Stimulated activated naive B cell treated with anti-CD40 and anti-IgM and Interleukin-4, amounts not matched to agents 10 μg/mL and 1 μg/mL and 100 μg/mL, for 72 hours (primary cell): Measurements from ENCODE around the gene SP6.

ENCODE experiments used
- ATAC-seq, 2 donors: fragments of 150-1000 bp; cut with Tn5 transposase; replicated peaks; 2 replicates each; pipeline ENCODE4 v1.10.0; 2021; ENCODE audit warnings: moderate library complexity in 1 of 2
- DNase-seq: peaks from one replicate; pipeline ENCODE4 v3.0.0; 2021
- H3K27ac Mint-ChIP-seq: one replicate; pipeline ENCODE4 v1.8.0; 2022; ENCODE audit warnings: mild to moderate bottlenecking, mixed read lengths
- H3K27me3 Mint-ChIP-seq, 2 donors: one replicate each; pipeline ENCODE4 v1.8.0; 2022; ENCODE audit warnings: mixed read lengths in 2 of 2
- H3K36me3 Mint-ChIP-seq, 2 donors: one replicate each; pipeline ENCODE4 v1.8.0; 2022; ENCODE audit warnings: mixed read lengths in 2 of 2, mild to moderate bottlenecking in 1 of 2
- H3K4me1 Mint-ChIP-seq, 2 donors: one replicate each; pipeline ENCODE4 v1.8.0; 2022; ENCODE audit warnings: mixed read lengths in 2 of 2, mild to moderate bottlenecking in 1 of 2
- H3K4me3 Mint-ChIP-seq, 2 donors: one replicate each; pipeline ENCODE4 v1.8.0; 2022; ENCODE audit warnings: mild to moderate bottlenecking in 2 of 2, mixed read lengths in 2 of 2, moderate library complexity in 1 of 2
- H3K9me3 Mint-ChIP-seq, 2 donors: one replicate each; pipeline ENCODE4 v1.8.0; 2022; ENCODE audit warnings: mixed read lengths in 2 of 2, mild to moderate bottlenecking in 1 of 2

Gene SP6

DNA sequence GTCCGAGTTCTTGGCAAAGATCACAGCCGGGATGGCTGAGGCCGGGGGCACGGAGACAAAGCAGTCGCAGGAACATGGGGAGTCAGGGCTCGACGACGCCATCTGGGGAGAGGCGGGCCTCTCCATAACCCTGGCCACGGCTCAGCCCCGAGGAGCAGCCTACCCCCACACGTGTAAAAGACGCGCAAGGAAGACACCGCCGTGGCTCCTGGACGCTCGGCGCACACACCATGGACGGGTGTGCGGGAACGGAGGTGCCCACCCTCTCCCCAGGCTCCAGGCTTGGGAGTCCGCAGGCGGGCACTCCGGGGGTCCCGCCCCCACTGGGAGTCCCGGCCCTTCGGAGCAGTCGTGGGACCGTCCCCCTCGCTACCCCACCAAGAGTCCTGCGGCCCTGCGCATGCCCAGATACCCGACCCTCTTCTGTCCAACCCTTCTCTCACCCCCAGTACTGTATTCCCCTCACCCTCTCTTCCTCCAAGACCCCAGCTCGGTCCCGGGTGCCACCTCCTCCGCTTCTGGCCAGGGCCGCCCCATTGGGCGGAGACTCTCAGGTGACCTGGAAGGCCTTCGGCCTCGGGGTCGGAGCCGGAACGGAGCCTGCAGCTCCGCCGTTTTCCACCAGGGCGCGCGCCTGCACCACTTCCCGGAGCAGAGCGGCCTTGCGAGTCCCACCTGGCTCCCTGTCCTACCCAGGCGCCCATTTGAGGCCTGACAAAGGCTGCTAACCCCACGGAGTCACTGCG, 10.0 kb downstream of the SP6 start, which contains the start of gene SCRN2:
Gene SCRN2 (minus strand): TSS at position 532 of the 746 bp plus-strand sequence. CDS start 430 bp downstream, at position 102.
- Mint-ChIP-seq H3K36me3 (peaks cover 6 to 12% of the 10 kb centered on the region in 2 donors), H3K4me1 (peaks cover 12 to 35% of the 10 kb centered on the region in 2 donors), H3K27me3 (peaks cover 20 to 22% of the 10 kb centered on the region in 2 donors), H3K9me3 (no peaks in the 10 kb centered on the region), H3K27ac (peak within 1 kb of the TSS; percentile 90), H3K4me3 (peak within 1 kb of the TSS; percentile 91 to 95)
- peak; percentile 92 for DNase-seq
- ATAC-seq, result peak; percentile 92

DNA sequence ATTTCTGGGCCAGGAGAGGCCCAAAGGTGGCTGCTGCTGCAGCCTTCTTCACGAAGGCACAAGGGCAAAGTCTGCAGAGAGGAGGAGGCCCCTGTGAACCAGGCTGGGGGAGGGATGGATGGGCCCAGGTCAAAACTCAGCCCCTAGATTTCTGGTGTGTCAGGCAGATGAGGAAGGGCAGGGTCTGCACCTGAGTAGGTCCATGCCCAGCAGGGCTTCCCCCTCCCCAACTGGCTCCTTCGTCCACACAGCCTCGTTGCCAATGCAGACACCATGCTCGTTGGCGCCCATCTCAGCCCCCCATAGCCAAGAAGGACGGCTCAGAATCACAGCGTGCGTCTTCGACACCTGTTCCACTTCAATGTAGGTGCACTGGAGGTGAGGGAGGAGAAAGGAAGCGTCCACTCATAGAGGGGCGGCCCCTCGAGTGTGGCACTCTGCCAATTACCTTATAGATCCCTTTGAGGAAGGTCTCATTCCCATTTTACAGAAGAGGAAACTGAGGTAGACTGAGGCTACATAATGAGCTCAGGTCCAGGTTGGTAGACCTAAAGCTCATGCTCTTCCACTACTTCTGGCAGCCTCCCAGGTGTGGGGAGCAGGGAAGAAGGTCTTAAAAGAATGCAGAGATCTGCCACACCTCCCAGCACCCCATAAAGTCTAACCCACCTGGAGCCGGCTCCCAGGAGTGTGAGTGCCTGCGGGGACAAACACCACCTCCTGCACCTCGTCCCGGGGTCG, 10.8 kb downstream of the SP6 start:
- Mint-ChIP-seq H3K4me3 (peak overlapping the region; percentile 91 to 95), H3K4me1 (peaks cover 12 to 35% of the 10 kb centered on the region in 2 donors), H3K36me3 (peaks cover 7 to 18% of the 10 kb centered on the region in 2 donors), H3K27ac (peak overlapping the region; percentile 81), H3K27me3 (peaks cover 13 to 14% of the 10 kb centered on the region in 2 donors), H3K9me3 (no peaks in the 10 kb centered on the region)
- no peak for ATAC-seq
- DNase-seq, result no peak

- ATAC-seq (no peak), DNase-seq (no peak)
- no peak overlapping the region for H3K4me3 Mint-ChIP-seq
- no peak overlapping the region for H3K27ac Mint-ChIP-seq
- peaks cover 11 to 26% of the 10 kb centered on the region in 2 donors for H3K36me3 Mint-ChIP-seq
- peaks cover 15 to 35% of the 10 kb centered on the region in 2 donors for H3K4me1 Mint-ChIP-seq
- H3K27me3 Mint-ChIP-seq, result peaks cover 3% of the 10 kb centered on the region in 2 donors
- no peaks in the 10 kb centered on the region for H3K9me3 Mint-ChIP-seq
These were observed 11.9 kb downstream of the SP6 start for GRCh38 chr17:47839071-47839470.

GRCh38 chr17:47838636-47839035, 12.3 kb downstream of the SP6 start:
- no peaks in the 10 kb centered on the region for H3K9me3 Mint-ChIP-seq
- peaks cover 15 to 35% of the 10 kb centered on the region in 2 donors for H3K4me1 Mint-ChIP-seq
- H3K36me3 Mint-ChIP-seq, result peaks cover 11 to 26% of the 10 kb centered on the region in 2 donors
- ATAC-seq (no peak), DNase-seq (no peak)
- no peak overlapping the region for H3K27ac Mint-ChIP-seq
- no peak overlapping the region for H3K4me3 Mint-ChIP-seq
- H3K27me3 Mint-ChIP-seq, result no peaks in the 10 kb centered on the region

DNA sequence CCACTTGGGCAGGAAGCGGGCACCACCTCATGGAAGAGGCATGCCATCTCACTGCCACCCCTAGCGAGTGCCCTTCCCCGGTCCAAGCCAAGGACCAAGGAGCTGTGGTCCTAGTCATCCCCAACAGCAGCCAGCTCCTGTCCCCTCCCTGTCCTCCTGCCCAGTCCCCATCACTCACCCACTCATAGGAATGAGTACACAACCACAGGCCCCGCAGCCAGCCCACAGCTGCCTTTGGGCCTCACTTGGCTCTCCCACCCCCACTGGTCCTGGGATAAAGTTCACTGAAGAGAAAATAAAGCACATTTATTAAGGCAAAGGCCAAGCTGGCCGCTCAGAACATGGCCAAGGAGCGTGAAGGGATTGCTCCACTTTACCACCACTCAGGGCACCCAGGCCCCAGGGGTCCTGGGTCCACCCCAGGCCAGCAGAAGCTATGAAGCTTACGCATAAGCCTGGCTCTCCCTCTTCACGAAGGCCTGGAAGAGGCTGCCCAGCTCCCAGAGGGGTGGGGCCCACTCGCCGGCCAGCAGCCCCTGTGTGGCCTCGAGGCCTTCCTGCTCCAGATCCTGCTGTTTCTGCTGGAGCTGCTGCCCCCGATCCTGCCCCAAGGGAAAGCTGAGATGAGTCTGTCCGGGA, 13.4 kb downstream of the SP6 start:
- Mint-ChIP-seq H3K4me3 (no peak overlapping the region), H3K36me3 (peaks cover 11 to 26% of the 10 kb centered on the region in 2 donors), H3K27ac (no peak overlapping the region), H3K9me3 (no peaks in the 10 kb centered on the region), H3K27me3 (no peaks in the 10 kb centered on the region), H3K4me1 (peaks cover 12 to 25% of the 10 kb centered on the region in 2 donors)
- DNase-seq, result no peak
- no peak for ATAC-seq

- H3K4me3 Mint-ChIP-seq, result no peak overlapping the region
- no peak for DNase-seq
- H3K9me3 Mint-ChIP-seq, result no peaks in the 10 kb centered on the region
- H3K27me3 Mint-ChIP-seq, result no peaks in the 10 kb centered on the region
- no peak overlapping the region for H3K27ac Mint-ChIP-seq
- no peak for ATAC-seq
- peaks cover 18 to 29% of the 10 kb centered on the region in 2 donors for H3K4me1 Mint-ChIP-seq
- peaks cover 11 to 26% of the 10 kb centered on the region in 2 donors for H3K36me3 Mint-ChIP-seq
These were observed 14.4 kb downstream of the SP6 start for GRCh38 chr17:47836601-47837000.

- Mint-ChIP-seq H3K36me3 (peaks cover 11 to 26% of the 10 kb centered on the region in 2 donors), H3K27me3 (no peaks in the 10 kb centered on the region), H3K4me3 (no peak overlapping the region), H3K9me3 (no peaks in the 10 kb centered on the region), H3K4me1 (peaks cover 15 to 23% of the 10 kb centered on the region in 2 donors), H3K27ac (peak overlapping the region; percentile 44)
- ATAC-seq (no peak), DNase-seq (no peak)
These were observed 16.2 kb downstream of the SP6 start for GRCh38 chr17:47834756-47835155.

GRCh38 chr17:47831934-47832327, 19.0 kb downstream of the SP6 start:
- H3K4me1 Mint-ChIP-seq, result peaks cover 18 to 27% of the 10 kb centered on the region in 2 donors
- H3K27me3 Mint-ChIP-seq, result no peaks in the 10 kb centered on the region
- peak overlapping the region; percentile 95 for H3K27ac Mint-ChIP-seq
- ATAC-seq, result peak; percentile 13 to 42
- no peaks in the 10 kb centered on the region for H3K9me3 Mint-ChIP-seq
- H3K4me3 Mint-ChIP-seq, result peak overlapping the region; percentile 89 to 96
- peaks cover 14 to 28% of the 10 kb centered on the region in 2 donors for H3K36me3 Mint-ChIP-seq
- DNase-seq, result no peak

GRCh38 chr17:47831003-47831933, 19.7 kb downstream of the SP6 start, which contains the start of the genes LRRC46 and MRPL10:
Gene LRRC46, plus strand, starts transcription at chr17:47831670. Its CDS starts 320 bp downstream, at chr17:47831990.
Gene MRPL10, minus strand, starts transcription at chr17:47831541. Its CDS starts 30 bp downstream, at chr17:47831511.
- ATAC-seq, result peak; percentile 92 to 95
- peak; percentile 89 for DNase-seq
- Mint-ChIP-seq H3K9me3 (no peaks in the 10 kb centered on the region), H3K27me3 (no peaks in the 10 kb centered on the region), H3K27ac (peak within 1 kb of the TSS; percentile 95), H3K4me1 (peaks cover 18 to 27% of the 10 kb centered on the region in 2 donors), H3K4me3 (peak within 1 kb of the TSS; percentile 89 to 96), H3K36me3 (peaks cover 20 to 33% of the 10 kb centered on the region in 2 donors)

DNA sequence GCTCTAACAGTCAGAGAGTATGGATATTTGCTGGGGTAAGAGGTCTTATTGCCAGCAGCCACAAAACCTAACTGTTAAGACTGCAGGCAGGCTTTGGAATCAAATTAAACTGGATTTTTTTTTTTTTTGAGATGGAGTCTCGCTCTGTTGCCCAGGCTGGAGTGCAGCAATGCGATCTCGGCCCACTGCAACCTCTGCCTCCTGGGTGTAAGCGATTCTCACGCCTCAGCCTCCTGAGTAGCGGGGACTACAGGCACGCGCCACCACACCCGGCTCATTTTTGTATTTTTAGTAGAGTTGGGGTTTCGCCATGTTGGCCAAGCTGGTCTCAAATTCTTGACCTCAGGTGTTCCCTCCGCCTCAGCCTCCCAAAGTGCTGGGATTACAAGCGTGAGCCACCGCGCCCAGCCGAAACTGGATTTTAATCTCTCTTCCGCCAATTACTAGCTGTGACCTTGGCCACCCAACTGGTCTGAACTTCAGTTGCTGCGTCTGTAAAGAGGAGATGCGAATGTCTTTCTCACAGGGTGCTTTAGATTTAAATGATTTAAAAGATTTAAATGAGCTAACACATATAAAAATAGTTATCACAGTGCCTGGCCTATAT, 20.5 kb downstream of the SP6 start:
- H3K4me1 Mint-ChIP-seq, result peaks cover 19 to 27% of the 10 kb centered on the region in 2 donors

DNA sequence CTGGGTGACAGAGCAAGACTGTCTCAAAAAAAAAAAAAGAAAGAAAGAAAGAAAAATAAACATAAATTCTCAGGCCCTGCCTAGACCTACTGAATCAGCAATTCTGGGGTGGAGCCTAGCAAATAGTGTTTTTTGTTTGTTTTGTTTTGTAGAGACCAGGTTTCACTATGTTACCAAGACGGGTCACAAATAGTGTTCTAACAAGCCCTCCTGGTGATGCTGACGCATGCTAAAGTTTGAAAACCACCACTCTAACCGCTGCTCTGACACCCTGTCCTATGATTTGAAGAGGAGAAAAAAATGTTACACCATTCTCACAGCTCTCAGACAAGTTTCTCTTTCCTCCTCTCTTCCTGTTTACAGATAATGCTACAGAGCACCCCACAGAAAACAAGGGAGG, 21.1 kb downstream of the SP6 start:
- DNase-seq (no peak), ATAC-seq (no peak)
- no peaks in the 10 kb centered on the region for H3K27me3 Mint-ChIP-seq
- peak overlapping the region in 1 of 2 donors; percentile 32 for H3K4me3 Mint-ChIP-seq
- H3K27ac Mint-ChIP-seq, result no peak overlapping the region
- H3K4me1 Mint-ChIP-seq, result peaks cover 20 to 27% of the 10 kb centered on the region in 2 donors
- H3K36me3 Mint-ChIP-seq, result peaks cover 24 to 34% of the 10 kb centered on the region in 2 donors
- H3K9me3 Mint-ChIP-seq, result no peaks in the 10 kb centered on the region

More for the DNA sequence above, 20.5 kb downstream of the SP6 start:
- DNase-seq (no peak), ATAC-seq (no peak)
- Mint-ChIP-seq H3K9me3 (no peaks in the 10 kb centered on the region), H3K27me3 (no peaks in the 10 kb centered on the region), H3K4me3 (peak overlapping the region; percentile 89 to 96), H3K27ac (peak overlapping the region; percentile 95), H3K36me3 (peaks cover 20 to 33% of the 10 kb centered on the region in 2 donors)

DNA sequence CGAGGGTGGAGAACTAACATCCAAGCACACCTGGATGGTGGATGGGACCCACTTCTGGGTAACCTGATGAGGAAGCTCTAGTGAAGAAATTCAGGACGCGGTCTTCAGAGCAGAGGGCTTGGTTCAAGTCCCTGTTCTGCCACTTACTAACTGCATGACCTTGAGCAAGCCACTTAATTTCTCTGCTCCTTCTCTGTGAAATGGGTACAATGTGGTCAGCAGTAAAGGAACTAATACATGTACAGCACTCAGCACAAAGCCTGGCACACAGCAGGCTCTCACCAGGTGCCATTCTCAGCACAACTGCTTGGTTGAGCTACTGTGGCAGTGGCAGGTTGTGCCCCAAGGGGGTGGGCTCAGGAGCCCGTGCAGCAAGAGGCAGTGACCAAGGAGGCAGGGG, 27.4 kb downstream of the SP6 start:
- no peaks in the 10 kb centered on the region for H3K27me3 Mint-ChIP-seq
- no peak overlapping the region for H3K27ac Mint-ChIP-seq
- no peaks in the 10 kb centered on the region for H3K9me3 Mint-ChIP-seq
- ATAC-seq, result no peak
- peaks cover 27 to 39% of the 10 kb centered on the region in 2 donors for H3K4me1 Mint-ChIP-seq
- no peak overlapping the region for H3K4me3 Mint-ChIP-seq
- peaks cover 33 to 37% of the 10 kb centered on the region in 2 donors for H3K36me3 Mint-ChIP-seq
- DNase-seq, result no peak

- Mint-ChIP-seq H3K9me3 (no peaks in the 10 kb centered on the region), H3K4me3 (peak overlapping the region in 1 of 2 donors; percentile 96), H3K36me3 (peaks cover 30 to 32% of the 10 kb centered on the region in 2 donors), H3K27ac (peak overlapping the region; percentile 4), H3K4me1 (peaks cover 26 to 39% of the 10 kb centered on the region in 2 donors), H3K27me3 (no peaks in the 10 kb centered on the region)
- DNase-seq (no peak), ATAC-seq (no peak)
These were observed 28.2 kb downstream of the SP6 start for GRCh38 chr17:47822785-47823184.
